Measurements from ENCODE around the gene TKT.

GRCh38 chr3:53235545-53235944 is 20.3 kb downstream of the TKT start:
- TF ChIP-seq CTCF (IDR thresholded peaks at IDR 0.05; ENCODE audit: low read depth, low read length): no peak
- no peak for TF ChIP-seq EZH2phosphoT487 (IDR thresholded peaks at IDR 0.05; ENCODE audit: low read depth)

Data from OCI-LY3 (cell line).